Activated CD4-positive, alpha-beta T cell treated with anti-CD3 and anti-CD28 coated beads, Interleukin-2, amount 10 ng/mL, durations not matched to agents 24 days and 14 days (primary cell): Measurements from ENCODE around the gene NFASC. TPM values are rescaled to one million over a fixed set of nuclear protein-coding genes. Genes with fewer than 3 reads are reported as not detected.

Experiments used
- DNase-seq: peaks from one replicate; pipeline ENCODE4 v3.0.0; 2022
- H3K27ac Mint-ChIP-seq: one replicate; pipeline ENCODE4 v1.8.0; 2022; ENCODE audit warnings: mild to moderate bottlenecking, mixed read lengths
- H3K27me3 Mint-ChIP-seq: one replicate; pipeline ENCODE4 v1.8.0; 2022; ENCODE audit warnings: mixed read lengths
- H3K36me3 Mint-ChIP-seq: one replicate; pipeline ENCODE4 v1.8.0; 2022; ENCODE audit warnings: low read depth, mild to moderate bottlenecking, mixed read lengths
- H3K4me1 Mint-ChIP-seq: one replicate; pipeline ENCODE4 v1.8.0; 2021; ENCODE audit warnings: mixed read lengths
- H3K4me3 Mint-ChIP-seq: one replicate; pipeline ENCODE4 v1.8.0; 2022; ENCODE audit warnings: mild to moderate bottlenecking, moderate library complexity, mixed read lengths
- H3K9me3 Mint-ChIP-seq: one replicate; pipeline ENCODE4 v1.8.0; 2021; ENCODE audit warnings: mixed read lengths
- intact Hi-C: fragments of 100-400 bp; cut with micrococcal nuclease; formaldehyde crosslinking; loops from one replicate; pipeline ENCODE4 v1.15.1; 2023
- total RNA-seq: library from RNA; stranded (reverse); gene quantifications from 2 replicates; pipeline ENCODE4 v1.2.3, GENCODE V29; 2022

NFASC gene
- total RNA-seq, 1 donor from 2014 or later, result 0.21 TPM

DNA sequence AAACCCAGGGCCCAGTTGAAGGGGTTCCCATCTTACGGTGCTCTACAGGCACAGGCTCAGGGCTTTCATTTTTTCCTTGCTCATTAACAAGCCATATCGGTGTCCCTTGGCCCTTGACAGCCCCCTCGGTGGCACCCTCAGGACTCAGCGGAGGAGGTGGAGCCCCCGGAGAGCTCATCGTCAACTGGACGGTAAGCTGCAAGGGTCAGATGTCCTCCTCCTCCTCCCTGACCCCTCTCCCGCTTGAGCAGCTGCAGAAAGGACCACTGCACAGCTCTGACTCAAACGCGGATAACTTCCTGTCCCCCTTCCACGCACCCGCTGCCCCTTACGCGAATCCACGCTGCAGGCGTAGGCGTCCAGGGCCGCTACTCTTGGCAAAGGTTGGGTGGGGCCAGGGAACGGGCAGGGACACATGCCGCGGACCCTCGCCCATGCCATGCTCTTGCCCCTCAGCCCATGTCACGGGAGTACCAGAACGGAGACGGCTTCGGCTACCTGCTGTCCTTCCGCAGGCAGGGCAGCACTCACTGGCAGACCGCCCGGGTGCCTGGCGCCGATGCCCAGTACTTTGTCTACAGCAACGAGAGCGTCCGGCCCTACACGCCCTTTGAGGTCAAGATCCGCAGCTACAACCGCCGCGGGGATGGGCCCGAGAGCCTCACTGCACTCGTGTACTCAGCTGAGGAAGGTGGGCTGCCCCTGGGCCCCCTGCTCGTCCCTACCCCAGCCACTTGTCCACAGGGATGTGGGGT is 198.9 kb downstream of the NFASC start:
- no peak overlapping the region for H3K4me3 Mint-ChIP-seq
- no peaks in the 10 kb centered on the region for H3K4me1 Mint-ChIP-seq
- H3K27ac Mint-ChIP-seq, result no peak overlapping the region
- H3K36me3 Mint-ChIP-seq, result no peaks in the 10 kb centered on the region
- no peaks in the 10 kb centered on the region for H3K27me3 Mint-ChIP-seq
- intact Hi-C loops, result no loop called here
- no peak for DNase-seq
- H3K9me3 Mint-ChIP-seq, result no peaks in the 10 kb centered on the region

DNA sequence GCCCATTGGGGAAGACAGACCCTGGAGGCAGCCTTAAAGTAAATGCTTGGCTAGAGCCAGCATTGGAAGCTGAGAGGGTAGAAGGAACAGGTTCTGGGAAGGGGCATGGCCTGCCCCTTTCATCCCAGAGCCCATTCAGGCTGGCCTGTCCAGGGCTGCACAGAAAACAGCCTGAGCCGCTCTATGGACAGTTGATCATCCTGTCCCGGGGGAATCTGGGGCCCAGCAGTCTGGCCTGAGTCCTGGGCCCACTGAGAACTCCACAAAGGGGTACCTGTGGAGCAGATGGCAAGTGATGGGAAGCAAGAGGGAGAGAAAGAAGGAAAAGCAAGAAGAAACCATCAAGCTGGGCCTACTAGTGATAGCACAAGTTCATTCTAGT is 200.4 kb downstream of the NFASC start:
- H3K27me3 Mint-ChIP-seq, result no peaks in the 10 kb centered on the region
- no peak for DNase-seq
- no peak overlapping the region for H3K4me3 Mint-ChIP-seq
- no peak overlapping the region for H3K27ac Mint-ChIP-seq
- H3K9me3 Mint-ChIP-seq, result no peaks in the 10 kb centered on the region
- H3K36me3 Mint-ChIP-seq, result no peaks in the 10 kb centered on the region
- intact Hi-C loops, result no loop called here
- no peaks in the 10 kb centered on the region for H3K4me1 Mint-ChIP-seq

DNA sequence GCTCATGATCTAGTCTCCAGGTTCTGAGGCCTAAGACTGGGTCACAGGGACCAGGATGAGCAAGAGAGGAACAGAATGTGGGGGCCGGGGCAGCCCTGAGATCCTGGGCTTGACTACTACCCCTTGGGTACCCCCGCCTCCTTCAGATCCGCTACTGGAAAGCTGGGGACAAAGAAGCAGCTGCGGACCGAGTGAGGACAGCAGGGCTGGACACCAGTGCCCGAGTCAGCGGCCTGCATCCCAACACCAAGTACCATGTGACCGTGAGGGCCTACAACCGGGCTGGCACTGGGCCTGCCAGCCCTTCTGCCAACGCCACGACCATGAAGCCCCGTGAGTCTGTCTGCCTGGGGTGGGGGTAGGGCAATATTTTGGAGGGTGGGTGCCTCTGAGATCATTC is 201.1 kb downstream of the NFASC start:
- intact Hi-C loops, result no loop called here
- Mint-ChIP-seq H3K4me3 (no peak overlapping the region), H3K4me1 (no peaks in the 10 kb centered on the region), H3K27ac (no peak overlapping the region), H3K36me3 (no peaks in the 10 kb centered on the region), H3K9me3 (no peaks in the 10 kb centered on the region), H3K27me3 (no peaks in the 10 kb centered on the region)
- no peak for DNase-seq

DNA sequence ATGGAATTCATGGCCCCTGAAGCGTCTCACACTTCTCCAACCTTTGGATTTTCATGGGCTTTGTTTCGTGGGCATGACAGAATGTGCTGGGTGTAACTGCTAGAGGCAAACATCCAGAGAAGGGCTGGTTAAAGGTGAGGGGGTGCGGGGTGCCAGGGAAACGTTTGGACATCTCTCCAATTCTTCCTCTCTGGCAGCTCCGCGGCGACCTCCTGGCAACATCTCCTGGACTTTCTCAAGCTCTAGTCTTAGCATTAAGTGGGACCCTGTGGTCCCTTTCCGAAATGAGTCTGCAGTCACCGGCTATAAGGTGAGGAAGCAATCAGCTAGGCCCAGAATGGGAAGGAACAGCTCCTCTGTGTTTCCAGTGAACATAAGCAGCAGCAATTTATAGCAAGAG is 201.6 kb downstream of the NFASC start:
- Mint-ChIP-seq H3K27ac (no peak overlapping the region), H3K36me3 (no peaks in the 10 kb centered on the region), H3K4me1 (no peaks in the 10 kb centered on the region), H3K9me3 (no peaks in the 10 kb centered on the region), H3K4me3 (no peak overlapping the region), H3K27me3 (no peaks in the 10 kb centered on the region)
- DNase-seq, result no peak
- intact Hi-C loops, result no loop called here

Other genes starting within 250 kb of the NFASC start
- gene LRRN2, start 185.1 kb upstream of the NFASC start, total RNA-seq, result 0.05 TPM in 1 of 2 replicates, not detected in the other
- gene CNTN2, start 172.3 kb downstream of the NFASC start, total RNA-seq, result not detected in 2 replicates
- 3.6 and 3.7 TPM in 2 replicates for gene TMEM81, start 213.6 kb downstream of the NFASC start, total RNA-seq